Heart left ventricle (tissue), 13 donors: Measurements from ENCODE around the gene DIS3L2.

ENCODE experiments used
- CTCF ChIP-seq, 12 donors: fragments of 200-600 bp; sonication (generic) in 4 of 12; IDR thresholded peaks; one replicate each; pipeline versions ENCODE4 v1.5.0 to v1.8.0; 2018 to 2022; ENCODE audit warnings: antibody characterized with exemption in 12 of 12, mild to moderate bottlenecking in 5 of 12
- POLR2A ChIP-seq, 2 donors: fragments of 450-650 bp; IDR thresholded peaks; one replicate each; pipeline ENCODE4 v1.6.1; 2017; ENCODE audit warnings: antibody characterized with exemption in 2 of 2, mild to moderate bottlenecking in 2 of 2, moderate library complexity in 2 of 2
- donor health status: ischemic (EF 13 %, LVEDD 7.1; RV severe dilation, severe dysfunction).
- donor health status: DM: no; HTN: yes; CAD: no.
- donor health status: DM: no; HTN: no; CAD: no.
- donor health status: ischemic (EF 25% LVEDD 6.9; RV normal size, moderate dysfunction).
- donor health status: ischemic (EF 25% LVEDD 5.7; RV mildly dilated, moderate dysfunction).
- donor health status: ischemic (EF 35%, LVEDD 5.7; RV mildly dilated, moderate dysfunction).
- donor health status: nonischemic (EF 11% LVEDD 7.7; RV severe dilation, severe dysfunction).
- donor health status: DM: yes; HTN: yes; CAD: no.
- donor health status: PGD.
- donor health status: ischemic (EF 29% LVEDD 5.4; RV normal size, mild dysfunction).
- donor health status: nonischemic (EF 23%, LVEDD 6.1; RV moderate dilation, normal function).

DNA sequence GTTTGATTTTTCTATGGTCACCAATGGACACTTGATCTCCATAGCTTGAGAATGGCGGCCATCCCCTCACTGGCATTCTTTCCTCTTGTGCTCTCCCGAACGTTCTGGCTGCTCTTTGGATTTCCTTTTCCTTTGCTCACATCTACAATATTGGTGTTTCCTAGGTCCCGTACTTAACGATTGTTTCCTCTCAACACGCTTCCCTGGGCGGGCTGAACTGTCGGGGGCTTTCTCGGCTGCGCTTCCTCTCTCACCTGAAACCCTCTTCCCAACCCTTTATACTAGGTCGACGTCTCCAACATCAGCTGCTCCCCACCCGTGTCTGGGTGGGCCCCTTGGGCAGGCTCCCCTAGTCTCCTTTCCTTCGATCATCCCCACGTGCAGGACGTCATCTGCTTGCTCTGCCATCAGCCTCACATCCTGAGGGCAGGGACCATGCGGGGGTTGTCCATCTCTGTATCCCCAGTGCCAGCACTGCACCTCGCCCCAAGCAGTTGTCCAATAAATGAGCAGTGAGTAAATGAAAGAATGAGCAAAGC lies 634 bp upstream of the DIS3L2 start:
- TF ChIP-seq CTCF (IDR thresholded peaks at IDR 0.05) (no peak), POLR2A (IDR thresholded peaks at IDR 0.05) (no peak)
